HL-60 (cell line): Measurements from ENCODE around the gene YAE1.

ENCODE experiments used
- DNase-seq, 2 experiments: peaks; one replicate each; pipeline ENCODE4 v3.0.0-alpha.2; 2010 to 2020; ENCODE audit warnings: low read depth in 1 of 2, low spot score in 1 of 2
- H3K27ac ChIP-seq: fragments of 250-450 bp; sonication (Bioruptor Pico); replicated peaks from 2 replicates; pipeline ENCODE4 v1.5.1; 2020; ENCODE audit warnings: mild to moderate bottlenecking, moderate library complexity
- H3K27me3 ChIP-seq: fragments of 250-450 bp; sonication (Bioruptor Pico); 2 replicates; pipeline ENCODE4 v1.5.1; 2021; ENCODE audit warnings: mild to moderate bottlenecking, moderate library complexity; ENCODE audit not compliant: insufficient read depth, poor library complexity, severe bottlenecking
- H3K4me3 ChIP-seq: replicated peaks from 2 replicates; pipeline ENCODE4 v1.5.1; 2011; ENCODE audit warnings: mild to moderate bottlenecking, control low read depth, low read length; ENCODE audit not compliant: insufficient read depth
- GABPA ChIP-seq: IDR thresholded peaks from 2 replicates; pipeline ENCODE4 v1.6.1; 2012; ENCODE audit warnings: low read depth
- POLR2AphosphoS5 ChIP-seq: IDR thresholded peaks from 2 replicates; pipeline ENCODE4 v1.6.1; 2012; ENCODE audit warnings: low read depth
- SPI1 ChIP-seq: IDR thresholded peaks from 2 replicates; pipeline ENCODE4 v1.6.1; 2012; ENCODE audit warnings: low read depth, mild to moderate bottlenecking, borderline replicate concordance
- TF ChIP-seq, protein P1 (sequence below): IDR thresholded peaks from one replicate; pipeline ENCODE4 v1.5.1; 2011; ENCODE audit warnings: low read length, control low read depth, inconsistent platforms; ENCODE audit not compliant: insufficient read depth
- TF ChIP-seq, protein P2 (sequence below): IDR thresholded peaks from 2 replicates; pipeline ENCODE4 v1.6.1; 2012; ENCODE audit warnings: low read depth; ENCODE audit not compliant: insufficient replicate concordance

The YAE1 gene

DNA sequence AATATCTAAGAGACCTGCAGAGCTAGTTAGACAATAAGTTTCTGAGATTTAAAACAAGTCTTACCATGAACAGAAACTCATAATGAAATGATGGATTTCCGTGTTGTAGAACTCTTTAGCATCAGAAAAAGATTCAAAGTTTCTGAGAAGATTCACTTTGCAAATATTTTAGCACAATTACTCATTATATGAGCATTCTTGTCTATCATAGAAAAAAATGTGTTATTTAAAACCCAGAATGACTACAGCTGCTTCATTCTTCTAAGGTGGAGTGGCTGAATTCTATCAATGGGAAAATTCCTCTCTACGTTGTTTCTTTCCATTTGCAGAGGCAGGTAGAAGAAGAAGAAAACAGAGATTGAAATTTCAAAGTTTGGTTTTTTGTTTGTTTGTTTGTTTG is 36.1 kb downstream of the YAE1 start:
- no peak overlapping the region for H3K4me3 ChIP-seq
- H3K27ac ChIP-seq, result no peak overlapping the region
- no peak for DNase-seq
- H3K27me3 ChIP-seq, result no peaks in the 10 kb centered on the region
- TF ChIP-seq SPI1, result no peak

DNA sequence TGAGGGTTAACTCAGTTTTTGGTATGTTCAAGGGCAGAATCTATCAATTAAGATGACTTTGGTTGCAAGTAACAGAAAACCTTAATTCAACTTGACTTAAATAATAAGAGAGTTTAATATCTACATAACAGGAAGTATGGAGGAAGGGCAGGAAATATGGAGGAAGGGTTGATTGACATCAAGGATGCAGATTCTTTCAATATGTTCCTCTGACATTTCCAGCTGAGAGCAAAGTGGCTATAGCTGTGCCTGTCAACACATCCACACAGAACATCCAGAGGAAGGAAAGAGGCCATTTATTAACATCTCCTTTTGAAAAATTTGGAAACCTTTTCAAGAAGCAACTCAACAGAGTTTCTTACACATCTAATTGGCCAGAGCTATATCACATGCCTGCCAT is 37.7 kb downstream of the YAE1 start:
- H3K4me3 ChIP-seq, result no peak overlapping the region
- no peak for DNase-seq
- TF ChIP-seq POLR2AphosphoS5 (no peak), GABPA (no peak), SPI1 (no peak)
- TF ChIP-seq, protein P1, sequence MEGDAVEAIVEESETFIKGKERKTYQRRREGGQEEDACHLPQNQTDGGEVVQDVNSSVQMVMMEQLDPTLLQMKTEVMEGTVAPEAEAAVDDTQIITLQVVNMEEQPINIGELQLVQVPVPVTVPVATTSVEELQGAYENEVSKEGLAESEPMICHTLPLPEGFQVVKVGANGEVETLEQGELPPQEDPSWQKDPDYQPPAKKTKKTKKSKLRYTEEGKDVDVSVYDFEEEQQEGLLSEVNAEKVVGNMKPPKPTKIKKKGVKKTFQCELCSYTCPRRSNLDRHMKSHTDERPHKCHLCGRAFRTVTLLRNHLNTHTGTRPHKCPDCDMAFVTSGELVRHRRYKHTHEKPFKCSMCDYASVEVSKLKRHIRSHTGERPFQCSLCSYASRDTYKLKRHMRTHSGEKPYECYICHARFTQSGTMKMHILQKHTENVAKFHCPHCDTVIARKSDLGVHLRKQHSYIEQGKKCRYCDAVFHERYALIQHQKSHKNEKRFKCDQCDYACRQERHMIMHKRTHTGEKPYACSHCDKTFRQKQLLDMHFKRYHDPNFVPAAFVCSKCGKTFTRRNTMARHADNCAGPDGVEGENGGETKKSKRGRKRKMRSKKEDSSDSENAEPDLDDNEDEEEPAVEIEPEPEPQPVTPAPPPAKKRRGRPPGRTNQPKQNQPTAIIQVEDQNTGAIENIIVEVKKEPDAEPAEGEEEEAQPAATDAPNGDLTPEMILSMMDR, result no peak
- TF ChIP-seq, protein P2, sequence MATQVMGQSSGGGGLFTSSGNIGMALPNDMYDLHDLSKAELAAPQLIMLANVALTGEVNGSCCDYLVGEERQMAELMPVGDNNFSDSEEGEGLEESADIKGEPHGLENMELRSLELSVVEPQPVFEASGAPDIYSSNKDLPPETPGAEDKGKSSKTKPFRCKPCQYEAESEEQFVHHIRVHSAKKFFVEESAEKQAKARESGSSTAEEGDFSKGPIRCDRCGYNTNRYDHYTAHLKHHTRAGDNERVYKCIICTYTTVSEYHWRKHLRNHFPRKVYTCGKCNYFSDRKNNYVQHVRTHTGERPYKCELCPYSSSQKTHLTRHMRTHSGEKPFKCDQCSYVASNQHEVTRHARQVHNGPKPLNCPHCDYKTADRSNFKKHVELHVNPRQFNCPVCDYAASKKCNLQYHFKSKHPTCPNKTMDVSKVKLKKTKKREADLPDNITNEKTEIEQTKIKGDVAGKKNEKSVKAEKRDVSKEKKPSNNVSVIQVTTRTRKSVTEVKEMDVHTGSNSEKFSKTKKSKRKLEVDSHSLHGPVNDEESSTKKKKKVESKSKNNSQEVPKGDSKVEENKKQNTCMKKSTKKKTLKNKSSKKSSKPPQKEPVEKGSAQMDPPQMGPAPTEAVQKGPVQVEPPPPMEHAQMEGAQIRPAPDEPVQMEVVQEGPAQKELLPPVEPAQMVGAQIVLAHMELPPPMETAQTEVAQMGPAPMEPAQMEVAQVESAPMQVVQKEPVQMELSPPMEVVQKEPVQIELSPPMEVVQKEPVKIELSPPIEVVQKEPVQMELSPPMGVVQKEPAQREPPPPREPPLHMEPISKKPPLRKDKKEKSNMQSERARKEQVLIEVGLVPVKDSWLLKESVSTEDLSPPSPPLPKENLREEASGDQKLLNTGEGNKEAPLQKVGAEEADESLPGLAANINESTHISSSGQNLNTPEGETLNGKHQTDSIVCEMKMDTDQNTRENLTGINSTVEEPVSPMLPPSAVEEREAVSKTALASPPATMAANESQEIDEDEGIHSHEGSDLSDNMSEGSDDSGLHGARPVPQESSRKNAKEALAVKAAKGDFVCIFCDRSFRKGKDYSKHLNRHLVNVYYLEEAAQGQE, result no peak
- no peak overlapping the region for H3K27ac ChIP-seq
- H3K27me3 ChIP-seq, result no peaks in the 10 kb centered on the region

DNA sequence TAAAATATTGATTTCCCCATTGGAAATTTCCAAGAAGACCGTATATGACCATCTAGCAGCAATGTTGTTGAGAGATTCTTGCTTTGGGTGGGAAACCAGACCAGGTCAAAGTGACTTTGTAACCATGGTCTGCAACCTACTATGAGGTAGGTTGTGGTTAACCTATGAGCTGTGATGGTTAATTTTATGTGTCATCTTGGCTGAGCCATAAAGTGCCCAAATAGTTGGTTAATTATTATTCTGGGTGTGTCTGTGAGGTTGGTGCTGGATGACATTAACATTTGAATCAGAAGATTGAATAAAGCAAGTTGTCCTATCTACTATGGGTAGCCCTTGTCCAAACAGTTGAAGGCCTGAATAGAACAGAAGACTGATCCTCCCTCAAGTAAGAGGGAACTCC is 38.9 kb downstream of the YAE1 start:
- Histone ChIP-seq H3K27ac (no peak overlapping the region), H3K4me3 (no peak overlapping the region), H3K27me3 (no peaks in the 10 kb centered on the region)
- no peak for TF ChIP-seq SPI1
- TF ChIP-seq, protein P2, result no peak
- TF ChIP-seq, protein P1, result no peak
- TF ChIP-seq POLR2AphosphoS5, result no peak
- no peak for DNase-seq

DNA sequence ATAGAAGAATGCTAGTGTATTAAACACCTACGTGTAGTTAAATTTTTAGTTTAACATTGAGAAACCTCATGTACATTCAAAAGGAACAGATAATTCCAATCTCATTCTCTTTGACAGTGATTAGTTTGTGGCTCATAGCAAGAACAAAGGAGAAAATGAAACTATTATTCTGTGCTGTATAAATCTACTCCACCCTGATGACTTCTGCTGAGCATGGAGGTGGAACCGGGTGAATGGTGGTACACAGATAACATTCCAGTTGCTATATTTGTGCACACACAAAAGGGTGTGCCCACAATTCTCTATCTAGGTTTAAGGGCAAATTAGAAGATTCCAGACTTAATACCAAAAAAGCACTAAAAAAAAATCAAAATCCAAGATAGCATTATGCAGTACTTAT is 40.1 kb downstream of the YAE1 start:
- Histone ChIP-seq H3K27ac (no peak overlapping the region), H3K4me3 (no peak overlapping the region), H3K27me3 (no peaks in the 10 kb centered on the region)
- TF ChIP-seq SPI1 (no peak), POLR2AphosphoS5 (no peak)
- TF ChIP-seq, protein P1, result no peak
- no peak for DNase-seq
